Measurements from ENCODE around the gene LRRK2. TPM values are rescaled to one million over a fixed set of nuclear protein-coding genes. Genes with fewer than 3 reads are reported as not detected.

The LRRK2 gene
- total RNA-seq, 1 donor from 2014 or later = 8.6 TPM

GRCh38 chr12:40312196-40312595 is 87.4 kb downstream of the LRRK2 start:
- DNase-seq (ENCODE audit: low spot score in 2 of 2) = no peak
- no peak for FAIRE-seq

- DNase-seq (ENCODE audit: low spot score in 2 of 2) = no peak
- peak; percentile 52 for FAIRE-seq
Measured at GRCh38 chr12:40312982-40313576, 88.3 kb downstream of the LRRK2 start.

- DNase-seq (ENCODE audit: low spot score in 2 of 2) (no peak), FAIRE-seq (no peak)
Measured at GRCh38 chr12:40313928-40314327, 89.1 kb downstream of the LRRK2 start.

- DNase-seq (ENCODE audit: low spot score in 2 of 2) (no peak), FAIRE-seq (no peak)
Measured at GRCh38 chr12:40314927-40315326, 90.1 kb downstream of the LRRK2 start.

GRCh38 chr12:40315375-40315774 is 90.6 kb downstream of the LRRK2 start:
- DNase-seq (ENCODE audit: low spot score in 2 of 2) (no peak), FAIRE-seq (no peak)

- FAIRE-seq (no peak), DNase-seq (ENCODE audit: low spot score in 2 of 2) (no peak)
Measured at GRCh38 chr12:40324261-40324660, 99.5 kb downstream of the LRRK2 start.

GRCh38 chr12:40325349-40325960 is 100.7 kb downstream of the LRRK2 start:
- no peak for FAIRE-seq
- peak in 1 of 2 donors; percentile 18 for DNase-seq (ENCODE audit: low spot score in 2 of 2)

GRCh38 chr12:40327535-40327934 is 102.7 kb downstream of the LRRK2 start:
- DNase-seq (ENCODE audit: low spot score in 2 of 2) (no peak), FAIRE-seq (no peak)

GRCh38 chr12:40330180-40330579 is 105.4 kb downstream of the LRRK2 start:
- no peak for FAIRE-seq
- no peak for DNase-seq (ENCODE audit: low spot score in 2 of 2)

GRCh38 chr12:40331886-40332285 is 107.1 kb downstream of the LRRK2 start:
- FAIRE-seq (no peak), DNase-seq (ENCODE audit: low spot score in 2 of 2) (no peak)

- FAIRE-seq (no peak), DNase-seq (ENCODE audit: low spot score in 2 of 2) (no peak)
Measured at GRCh38 chr12:40335991-40336390, 111.2 kb downstream of the LRRK2 start.

GRCh38 chr12:40336573-40337199 is 111.9 kb downstream of the LRRK2 start:
- DNase-seq (ENCODE audit: low spot score in 2 of 2) = no peak
- no peak for FAIRE-seq

GRCh38 chr12:40338071-40338470 is 113.3 kb downstream of the LRRK2 start:
- FAIRE-seq (no peak), DNase-seq (ENCODE audit: low spot score in 2 of 2) (no peak)

- DNase-seq (ENCODE audit: low spot score in 2 of 2) (no peak), FAIRE-seq (no peak)
Measured at GRCh38 chr12:40338621-40339020, 113.8 kb downstream of the LRRK2 start.

- FAIRE-seq = no peak
Measured at GRCh38 chr12:40342010-40342409, 117.2 kb downstream of the LRRK2 start.

GRCh38 chr12:40343124-40343523 is 118.3 kb downstream of the LRRK2 start:
- no peak for DNase-seq (ENCODE audit: low spot score in 2 of 2)
- FAIRE-seq = no peak

More at GRCh38 chr12:40342010-40342409, 117.2 kb downstream of the LRRK2 start:
- DNase-seq (ENCODE audit: low spot score in 2 of 2) = no peak

GRCh38 chr12:40344312-40344711 is 119.5 kb downstream of the LRRK2 start:
- no peak for DNase-seq (ENCODE audit: low spot score in 2 of 2)
- no peak for FAIRE-seq

- no peak for FAIRE-seq
- DNase-seq (ENCODE audit: low spot score in 2 of 2) = no peak
Measured at GRCh38 chr12:40351976-40352375, 127.2 kb downstream of the LRRK2 start.

GRCh38 chr12:40375076-40375475 is 150.3 kb downstream of the LRRK2 start:
- DNase-seq (ENCODE audit: low spot score in 2 of 2) = no peak

GRCh38 chr12:40376533-40377267 is 151.9 kb downstream of the LRRK2 start:
- FAIRE-seq (no peak), DNase-seq (ENCODE audit: low spot score in 2 of 2) (no peak)

More at GRCh38 chr12:40375076-40375475, 150.3 kb downstream of the LRRK2 start:
- no peak for FAIRE-seq

- no peak for DNase-seq (ENCODE audit: low spot score in 2 of 2)
- no peak for FAIRE-seq
Measured at GRCh38 chr12:40378691-40379090, 153.9 kb downstream of the LRRK2 start.

All from frontal cortex (tissue), 4 donors.